ENCODE results near the gene DHX8.

The DHX8 gene

DNA sequence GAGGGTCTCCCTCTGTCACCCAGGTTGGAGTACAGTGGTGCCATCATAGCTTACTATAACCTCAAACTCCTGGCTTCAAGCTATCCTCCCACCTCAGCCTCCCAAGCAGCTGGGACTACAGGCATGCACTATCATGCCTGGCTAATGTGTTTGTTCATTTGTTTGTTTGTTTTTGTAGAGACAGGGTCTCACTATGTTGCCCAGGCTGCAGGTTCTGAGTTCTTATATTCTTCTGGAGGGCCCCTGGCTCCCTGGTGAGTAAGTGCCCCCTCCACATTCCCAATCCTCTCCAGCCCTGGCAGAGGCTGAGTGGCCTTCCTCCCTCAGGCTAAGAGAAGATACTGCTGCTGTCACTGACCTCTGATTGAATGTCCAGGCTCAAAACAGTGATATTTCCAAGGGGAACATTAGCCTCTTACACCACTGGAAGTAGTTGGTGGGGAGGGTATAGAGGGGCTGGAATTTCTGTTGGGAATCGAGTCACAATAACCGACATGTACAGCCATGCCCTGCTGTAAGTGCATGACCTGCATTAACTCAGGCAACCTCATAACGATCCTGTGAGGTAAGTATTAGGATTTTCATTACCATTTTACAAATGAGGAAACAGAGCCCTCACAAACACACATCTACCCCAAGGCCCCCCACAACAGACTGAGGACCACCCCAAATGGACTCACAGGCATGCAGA is 65.1 kb downstream of the DHX8 start:
- DNase-seq: no peak

- DNase-seq: no peak
Observed at GRCh38 chr17:43549496-43549895, 65.7 kb downstream of the DHX8 start.

DNA sequence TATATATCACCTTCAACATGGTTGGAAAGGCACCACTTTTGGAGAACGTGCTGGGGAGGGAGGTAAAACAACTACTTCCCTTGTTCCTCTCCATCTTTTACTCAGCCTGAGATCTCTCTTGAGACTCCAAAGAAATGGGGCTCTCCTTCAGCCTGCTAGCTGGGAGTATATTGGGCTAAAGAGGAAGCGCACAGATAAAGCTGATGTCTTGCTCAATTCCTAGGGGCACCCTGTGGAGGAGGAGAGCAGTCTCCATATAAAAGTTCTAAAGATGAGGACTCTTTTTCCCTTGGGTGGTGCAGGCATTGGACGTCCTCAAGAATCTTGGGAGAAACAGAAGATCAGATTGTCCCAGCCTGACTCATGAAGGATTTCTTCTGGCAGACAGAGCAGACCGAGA is 67.0 kb downstream of the DHX8 start:
- no peak for DNase-seq

- no peak for DNase-seq
Observed at GRCh38 chr17:43552229-43552837, 68.6 kb downstream of the DHX8 start.

DNA sequence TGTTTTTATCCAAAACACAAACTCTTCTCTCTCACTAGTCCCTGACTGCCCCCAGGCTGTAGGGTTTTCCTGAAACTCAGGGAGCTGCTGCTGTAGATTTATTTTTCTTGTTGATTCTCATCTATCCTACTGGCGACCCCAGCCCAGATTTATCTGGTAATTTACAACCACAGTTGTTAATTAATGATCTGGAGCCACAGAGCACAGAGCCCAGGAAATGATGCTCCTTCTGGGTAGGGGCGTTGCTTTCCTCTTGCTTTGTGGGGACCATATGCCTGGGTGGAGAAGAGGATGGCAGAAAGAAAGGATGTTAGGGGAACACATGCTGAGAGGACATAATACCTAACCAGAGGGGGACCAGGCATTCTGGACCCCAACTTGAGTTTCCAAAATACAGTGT is 69.8 kb downstream of the DHX8 start:
- DNase-seq: no peak

GRCh38 chr17:43554857-43555256 is 71.1 kb downstream of the DHX8 start:
- no peak for DNase-seq

DNA sequence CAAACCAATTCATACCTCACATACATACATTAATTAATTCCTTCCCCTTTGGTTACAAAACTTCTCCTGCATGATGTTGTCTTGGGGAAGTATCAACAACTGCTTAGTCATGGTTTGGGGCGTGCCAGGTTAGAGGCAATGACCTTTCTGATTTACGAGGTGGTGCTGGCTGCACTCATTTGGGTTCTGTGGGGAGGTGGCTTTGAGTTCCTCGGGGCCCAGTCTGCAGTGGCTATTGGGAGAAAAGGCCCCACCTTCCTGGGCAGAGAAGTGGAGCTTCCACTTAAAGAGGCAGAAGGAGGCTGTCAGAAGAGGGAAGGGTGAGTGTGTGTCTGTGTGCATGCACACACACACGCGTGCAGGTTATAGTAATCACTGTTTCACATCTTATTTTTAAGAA is 72.5 kb downstream of the DHX8 start:
- DNase-seq: no peak

DNA sequence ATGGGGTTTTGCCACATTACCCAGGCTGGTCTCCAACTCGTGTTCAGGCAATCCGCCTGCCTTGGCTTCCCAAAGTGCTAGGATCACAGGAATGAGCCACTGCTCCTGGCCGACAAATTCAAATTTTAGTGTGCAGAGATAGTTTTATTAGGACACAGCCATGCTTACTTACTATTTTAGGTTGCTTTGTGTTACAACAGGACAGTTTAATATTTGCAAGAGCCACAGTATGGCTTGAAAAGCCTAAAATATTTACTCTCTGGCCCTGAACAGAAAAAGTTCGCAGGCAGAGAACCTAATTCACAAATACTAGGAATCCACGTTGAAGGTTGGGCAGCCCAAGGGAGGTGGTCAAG is 75.0 kb downstream of the DHX8 start:
- DNase-seq: no peak

DNA sequence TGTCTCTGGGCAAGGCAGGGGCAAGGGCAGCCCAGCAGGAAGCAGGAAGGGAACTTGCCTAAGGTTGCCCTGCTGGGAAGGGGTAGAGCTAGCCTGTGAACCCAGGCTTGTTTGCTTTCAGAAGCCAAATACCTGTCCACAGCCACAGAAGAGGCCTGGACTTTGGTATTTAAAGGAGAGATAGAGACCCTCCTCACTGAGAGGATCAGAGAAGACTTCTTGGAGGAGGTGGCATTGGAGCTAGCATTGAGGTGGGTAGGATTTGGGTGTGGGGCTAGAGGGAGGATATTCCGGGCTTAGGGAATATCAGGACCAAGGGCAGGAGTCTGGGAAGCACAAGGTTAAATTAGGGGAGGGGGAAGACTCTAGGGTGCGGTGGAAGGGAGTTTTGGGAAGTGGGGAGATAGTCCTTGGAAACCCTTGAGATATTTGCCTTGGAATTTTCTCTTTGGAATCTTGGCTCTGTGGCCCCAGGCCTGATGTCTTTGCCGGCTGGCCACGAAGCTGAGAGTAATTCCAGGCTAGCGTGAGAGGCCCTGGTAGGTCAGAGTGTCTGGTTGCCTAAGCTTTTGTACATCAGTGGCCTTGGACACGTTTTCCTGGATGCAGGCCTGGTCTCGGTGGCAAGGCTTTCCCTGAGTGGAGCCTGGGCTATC is 75.5 kb downstream of the DHX8 start:
- DNase-seq: no peak

- no peak for DNase-seq
Observed at GRCh38 chr17:43560461-43561427, 77.0 kb downstream of the DHX8 start.

GRCh38 chr17:43562679-43563599 is 79.2 kb downstream of the DHX8 start:
- DNase-seq: no peak

- no peak for DNase-seq
Observed at GRCh38 chr17:43563600-43564594, 80.1 kb downstream of the DHX8 start.

DNA sequence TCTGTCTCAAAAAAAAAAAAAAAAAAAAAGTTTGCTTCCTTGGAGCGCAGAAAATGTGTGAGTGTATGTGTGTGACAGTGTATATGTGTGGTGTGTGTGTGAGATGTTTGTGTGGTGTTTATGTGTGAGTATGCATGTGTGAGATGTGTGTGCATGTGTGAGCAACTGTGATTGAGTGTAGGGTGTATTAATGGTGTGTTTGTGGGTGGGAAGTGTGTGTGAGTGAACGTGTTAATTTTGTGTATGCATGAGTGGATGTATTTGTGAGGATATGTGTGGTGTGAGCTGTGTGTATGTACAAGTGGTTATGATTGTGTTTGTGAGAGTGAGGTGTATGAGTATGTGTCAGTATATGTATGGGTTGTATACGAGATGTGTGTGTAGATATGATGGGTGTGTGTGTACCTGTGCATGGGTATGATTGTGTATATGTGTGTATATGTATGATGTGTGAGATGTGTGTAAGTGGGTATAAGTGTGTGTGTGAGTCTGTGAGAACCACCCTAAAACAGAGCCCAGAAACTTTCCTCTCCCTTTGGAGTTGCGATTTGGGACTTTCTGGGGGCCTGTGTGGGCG is 84.8 kb downstream of the DHX8 start:
- no peak for DNase-seq

DNA sequence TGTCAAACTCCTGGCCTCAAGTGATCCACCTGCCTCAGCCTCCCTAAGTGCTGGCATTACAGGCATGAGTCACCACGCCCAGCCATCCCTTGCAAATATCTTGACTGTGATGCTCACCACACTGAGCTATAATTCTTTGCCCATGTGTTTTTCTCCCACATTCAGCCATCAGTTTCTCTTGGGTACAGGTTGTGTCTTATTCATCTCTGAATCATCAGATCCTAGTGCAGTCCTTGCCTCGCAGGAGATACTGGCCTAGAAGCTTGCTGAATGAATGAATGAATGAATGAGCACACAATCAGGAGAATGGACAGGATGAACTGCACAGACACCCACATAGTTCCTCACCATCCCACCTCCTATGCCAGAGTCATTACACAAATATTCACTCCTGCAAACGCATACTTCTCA is 86.7 kb downstream of the DHX8 start:
- DNase-seq: no peak

GRCh38 chr17:43572368-43572980 is 88.7 kb downstream of the DHX8 start:
- DNase-seq: no peak

DNA sequence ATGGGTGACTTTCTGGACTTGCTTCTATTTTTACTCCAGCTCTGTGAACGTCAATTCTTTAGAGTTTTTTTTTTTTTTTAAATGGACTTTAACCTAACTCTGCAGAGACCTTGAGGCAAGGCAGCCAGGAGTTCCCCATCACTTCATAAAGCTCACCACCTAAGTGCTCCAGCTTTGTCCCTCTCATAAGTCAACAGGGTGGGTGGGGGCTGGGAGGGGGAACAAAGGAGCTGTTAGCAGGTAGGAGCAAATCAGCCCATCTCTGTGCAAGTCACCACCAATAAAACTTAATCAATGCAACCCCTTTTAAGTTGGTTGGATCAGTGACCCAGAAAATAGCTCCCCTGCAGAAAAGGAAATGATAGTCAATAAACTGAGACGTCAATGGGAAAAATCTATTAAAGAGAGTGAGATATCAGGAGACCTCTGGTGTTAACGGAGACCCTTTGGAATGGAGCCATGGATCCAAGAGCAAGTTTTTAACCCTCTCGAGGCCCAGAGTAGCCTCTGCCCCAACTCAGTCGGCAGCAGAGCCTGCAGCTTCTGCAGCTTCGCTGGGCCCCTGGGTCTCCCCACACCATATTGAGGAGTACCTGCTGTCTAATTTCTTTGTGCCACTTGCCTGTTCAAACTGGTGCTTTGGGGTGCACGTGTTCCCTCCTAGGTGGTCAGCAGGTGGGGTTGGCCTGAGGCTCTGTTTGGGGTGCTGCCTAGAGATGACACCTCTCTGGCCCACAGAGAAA is 90.0 kb downstream of the DHX8 start:
- no peak for DNase-seq

GRCh38 chr17:43574348-43574747 is 90.6 kb downstream of the DHX8 start:
- no peak for DNase-seq

DNA sequence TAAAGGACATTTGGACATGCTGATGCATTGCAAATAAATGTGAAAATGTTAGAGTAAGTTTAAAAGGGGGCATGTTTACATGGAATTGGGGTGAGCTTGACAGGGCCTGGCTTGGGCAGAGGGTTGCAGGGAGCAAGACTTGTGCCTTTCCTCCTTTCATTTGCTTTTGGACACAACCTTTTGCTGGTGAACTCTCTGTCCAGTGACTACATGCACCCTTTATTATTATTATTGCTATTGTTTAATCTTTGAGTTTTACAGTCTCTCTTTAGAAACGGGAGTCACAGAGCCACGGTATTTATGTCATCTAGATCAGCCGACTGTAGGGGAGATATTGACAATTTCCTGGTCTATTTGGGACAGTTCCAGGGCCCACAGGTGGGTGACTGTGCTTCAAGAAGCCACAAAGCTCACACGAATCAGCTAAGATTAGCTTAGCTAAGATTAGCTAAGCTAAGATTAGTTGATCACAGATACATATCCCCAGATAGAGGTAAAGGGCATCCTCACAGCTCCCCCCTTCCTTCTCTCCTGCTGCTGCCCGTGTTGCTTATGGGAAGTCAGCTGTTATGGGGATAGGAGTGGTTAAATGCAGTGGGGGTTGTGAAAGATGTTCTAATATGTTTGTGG is 91.2 kb downstream of the DHX8 start:
- DNase-seq: no peak
